GM19455 (cell line): Measurements from ENCODE around the gene PPP4C.
"Not testable (repeated sequence)": the region's sequence is repeated elsewhere in the genome, so short reads cannot be mapped to it uniquely, and the experiment has no call there.

Experiments used
- ATAC-seq: cut with Tn5 transposase; IDR thresholded peaks from one replicate; pipeline ENCODE4 v1.9.1; 2021; ENCODE audit not compliant: unreplicated experiment

Gene PPP4C

GRCh38 chr16:30095166-30096078, 19.6 kb downstream of the PPP4C start:
- no peak for ATAC-seq

DNA sequence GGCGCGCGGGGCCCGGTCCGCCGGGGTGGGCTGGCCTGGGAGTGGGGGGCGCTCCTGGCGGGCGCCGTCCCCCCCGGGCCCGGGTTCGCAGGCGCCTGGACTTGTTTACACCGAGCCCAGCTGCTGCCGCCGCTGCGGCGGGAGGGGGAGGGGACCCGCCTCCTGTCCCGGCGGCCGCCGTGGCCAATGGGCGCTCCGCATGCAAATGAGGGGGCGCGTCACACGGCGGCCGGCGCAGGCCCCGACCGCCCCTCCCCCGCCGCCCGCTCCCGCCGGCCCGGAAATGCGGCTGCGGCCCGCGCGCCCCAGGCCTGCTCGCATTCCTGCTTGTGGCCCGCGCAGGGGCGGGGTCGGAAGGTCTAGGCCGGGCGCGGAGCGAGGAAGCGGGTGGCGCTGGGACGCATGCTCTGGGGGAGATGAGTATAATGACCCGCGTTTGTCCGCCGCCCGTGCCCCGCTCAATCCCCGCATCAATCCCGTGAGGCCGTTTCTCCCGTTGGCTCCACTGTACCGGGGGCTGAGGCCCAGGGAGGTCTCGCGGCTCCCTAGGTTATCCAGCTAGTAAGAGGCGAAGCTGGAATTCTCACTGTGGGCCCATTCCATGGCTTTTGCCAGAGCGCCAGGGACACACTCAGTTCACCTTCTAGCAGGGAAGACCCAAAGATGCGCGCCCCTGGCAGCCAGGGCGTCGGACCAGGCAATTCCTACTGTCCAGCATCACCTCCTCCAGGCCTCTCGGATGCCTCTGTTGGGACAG, 20.5 kb downstream of the PPP4C start, which contains the start of gene YPEL3:
Gene YPEL3 (minus strand): TSS at position 109 of the 757 bp plus-strand sequence. CDS start 731 bp downstream, outside the sequence.
- ATAC-seq = peak; percentile 52

DNA sequence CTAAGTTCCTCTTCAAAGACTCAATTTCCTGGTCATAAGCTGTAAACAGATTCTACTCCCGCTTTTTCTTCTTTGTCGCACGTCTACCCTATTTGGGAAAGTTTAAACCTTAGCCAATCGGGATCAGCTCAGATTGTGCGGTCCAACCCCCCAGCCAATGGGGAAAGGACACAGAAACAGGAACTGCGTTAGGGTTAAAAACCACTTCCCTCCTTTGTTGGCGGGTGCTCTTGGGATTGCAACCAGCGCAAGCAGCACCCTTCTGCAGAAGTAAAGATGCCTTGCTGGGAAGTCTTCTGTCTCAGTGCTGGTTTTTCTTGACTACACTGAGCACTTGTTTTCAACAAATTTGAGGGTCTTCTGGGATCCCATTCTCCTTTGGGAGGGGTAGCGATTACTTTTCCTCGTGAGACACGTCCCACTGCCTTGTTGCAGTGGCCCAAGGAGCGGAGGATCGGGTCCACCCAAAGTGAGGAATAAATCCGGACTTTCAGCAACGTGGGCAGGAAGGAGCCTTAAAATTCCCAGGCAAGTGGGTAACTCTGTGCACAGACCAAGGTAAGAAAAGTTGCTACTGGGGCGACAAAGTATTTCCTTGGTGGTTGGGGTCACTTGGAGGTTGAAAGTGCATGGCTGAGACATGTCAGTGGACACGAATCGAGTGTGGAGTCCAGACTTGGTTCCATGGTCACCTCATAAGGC, 21.2 kb downstream of the PPP4C start:
- no peak for ATAC-seq

DNA sequence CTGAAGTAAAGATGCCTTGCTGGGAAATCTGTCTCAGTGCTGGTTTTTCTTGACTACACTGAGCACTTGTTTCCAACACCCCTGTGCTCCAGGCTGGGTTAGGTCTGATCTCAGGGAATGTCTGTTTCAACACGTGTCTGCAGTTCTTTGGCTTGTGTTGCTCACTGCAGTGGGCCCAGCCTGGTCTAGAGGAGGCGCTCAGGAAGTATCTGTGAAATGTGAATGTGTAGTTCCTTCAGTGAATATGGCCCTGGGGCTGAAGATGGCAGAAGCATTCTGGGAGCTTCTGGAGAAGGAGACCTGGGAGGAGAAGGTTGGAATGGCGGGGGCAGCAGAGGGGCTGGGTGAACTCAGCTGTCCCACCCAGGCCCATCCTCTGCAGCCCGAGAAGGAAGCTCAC, 28.3 kb downstream of the PPP4C start:
- ATAC-seq = no peak

DNA sequence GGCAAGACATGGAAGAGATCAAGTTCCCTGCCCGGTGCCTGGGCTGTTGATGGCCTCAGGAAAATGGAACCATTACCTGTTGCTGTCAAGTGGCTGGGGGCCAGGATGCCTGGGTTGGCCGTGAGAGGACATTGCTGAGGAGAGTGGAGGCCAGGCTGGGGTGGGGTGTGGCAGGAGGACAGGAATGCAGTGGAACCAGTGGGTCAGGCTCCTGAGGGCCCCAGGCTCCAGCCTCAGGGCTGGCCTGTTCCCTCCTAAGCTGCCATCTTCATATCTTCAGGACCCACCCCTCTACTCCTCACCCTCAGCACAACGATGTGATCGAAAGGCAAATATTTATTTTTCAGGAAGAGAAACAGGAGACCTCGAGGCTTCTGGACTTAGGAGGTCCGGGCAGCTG, 28.7 kb downstream of the PPP4C start:
- no peak for ATAC-seq

GRCh38 chr16:30108059-30108850, 32.5 kb downstream of the PPP4C start:
- ATAC-seq = no peak

DNA sequence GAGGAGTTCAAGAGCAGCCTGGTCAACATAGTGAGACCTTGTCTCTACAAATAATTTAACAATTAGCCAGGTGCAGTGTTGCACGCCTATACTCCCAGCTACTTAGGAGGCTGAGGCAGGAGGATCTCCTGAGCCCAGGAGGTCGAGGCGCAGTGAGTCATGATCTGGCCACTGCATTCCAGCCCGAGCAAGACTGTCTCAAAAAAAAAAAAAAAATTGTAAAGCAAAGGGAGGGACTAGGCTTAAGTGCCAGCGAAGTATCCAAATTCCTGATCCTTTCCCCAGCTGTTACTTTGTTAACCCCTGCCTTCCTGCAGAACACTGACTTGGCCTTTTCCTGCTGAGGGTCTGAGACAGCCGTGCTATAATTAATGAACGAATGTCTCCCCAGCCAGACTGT, 34.9 kb downstream of the PPP4C start:
- no peak for ATAC-seq

GRCh38 chr16:30112197-30113030, 36.6 kb downstream of the PPP4C start:
- ATAC-seq = no peak

GRCh38 chr16:30113031-30113710, 37.4 kb downstream of the PPP4C start, which contains the start of gene GDPD3:
Gene GDPD3, minus strand, starts transcription at chr16:30113537. Its CDS starts 59 bp downstream, at chr16:30113478.
- no peak for ATAC-seq

GRCh38 chr16:30113711-30114333, 38.0 kb downstream of the PPP4C start:
- no peak for ATAC-seq

- ATAC-seq = no peak
Observed at GRCh38 chr16:30114411-30114810, 38.6 kb downstream of the PPP4C start.

DNA sequence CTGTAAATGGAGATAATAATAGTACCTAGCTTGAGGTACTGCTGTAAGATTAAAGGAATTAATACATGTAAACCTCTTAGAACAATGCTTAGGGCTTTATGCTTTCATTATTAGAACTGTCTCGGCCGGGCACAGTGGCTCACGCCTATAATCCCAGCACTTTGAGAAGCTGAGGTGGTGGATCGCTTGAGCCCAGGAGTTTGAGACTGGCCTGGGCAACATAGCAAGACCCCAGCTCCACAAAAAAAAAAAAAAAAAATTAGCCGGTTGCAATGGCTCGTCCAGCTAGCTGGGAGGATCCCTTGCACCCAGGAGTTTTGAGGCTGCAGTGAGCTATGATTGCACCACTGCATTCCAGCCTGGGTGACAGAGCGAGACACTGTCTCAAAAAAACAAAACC, 39.0 kb downstream of the PPP4C start:
- ATAC-seq = not testable (repeated sequence)

GRCh38 chr16:30115238-30115637, 39.4 kb downstream of the PPP4C start:
- no peak for ATAC-seq

DNA sequence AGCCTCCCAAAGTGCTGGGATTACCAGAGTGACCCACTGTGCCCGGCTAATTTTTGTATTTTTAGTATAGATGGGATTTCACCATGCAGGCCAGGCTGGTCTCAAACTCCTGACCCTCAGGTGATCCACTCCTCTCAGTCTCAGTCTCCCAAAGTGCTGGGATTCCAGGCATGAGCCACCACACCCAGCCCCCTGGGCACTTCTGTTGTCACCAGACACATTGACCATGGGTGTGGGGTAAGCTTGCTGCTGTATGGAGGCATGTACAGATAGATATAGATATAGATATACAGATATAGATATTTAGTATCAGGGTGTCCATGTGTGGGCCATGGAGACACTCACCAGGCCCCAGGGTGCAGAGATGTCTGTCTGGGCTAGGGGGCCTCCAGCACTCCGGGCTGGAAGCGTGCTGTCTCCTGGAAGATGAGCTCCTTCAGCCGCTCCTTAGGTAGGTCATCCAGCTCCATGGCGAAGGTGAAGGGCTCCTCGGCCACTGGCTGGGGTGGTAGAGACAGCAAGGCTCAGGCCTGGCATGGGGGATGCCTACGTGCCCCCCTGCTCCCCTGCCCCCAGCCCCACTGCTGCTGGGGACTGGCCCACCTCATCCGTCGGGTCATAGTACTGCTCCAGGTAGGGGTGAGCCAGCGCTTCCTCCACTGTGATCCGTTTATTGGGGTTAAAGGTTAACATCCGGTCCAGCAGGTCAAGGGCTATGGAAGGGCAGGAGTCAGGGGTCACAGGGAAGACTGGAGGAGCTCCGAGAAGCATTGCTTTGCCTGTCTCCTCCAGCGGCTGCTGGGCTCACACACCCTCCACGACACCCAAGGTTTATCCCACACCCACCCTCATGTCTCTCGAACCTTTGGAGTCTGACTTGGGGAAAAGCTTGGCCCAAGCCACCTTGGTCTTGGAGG, 40.8 kb downstream of the PPP4C start:
- no peak for ATAC-seq

GRCh38 chr16:30117768-30118167, 42.0 kb downstream of the PPP4C start:
- ATAC-seq = no peak

DNA sequence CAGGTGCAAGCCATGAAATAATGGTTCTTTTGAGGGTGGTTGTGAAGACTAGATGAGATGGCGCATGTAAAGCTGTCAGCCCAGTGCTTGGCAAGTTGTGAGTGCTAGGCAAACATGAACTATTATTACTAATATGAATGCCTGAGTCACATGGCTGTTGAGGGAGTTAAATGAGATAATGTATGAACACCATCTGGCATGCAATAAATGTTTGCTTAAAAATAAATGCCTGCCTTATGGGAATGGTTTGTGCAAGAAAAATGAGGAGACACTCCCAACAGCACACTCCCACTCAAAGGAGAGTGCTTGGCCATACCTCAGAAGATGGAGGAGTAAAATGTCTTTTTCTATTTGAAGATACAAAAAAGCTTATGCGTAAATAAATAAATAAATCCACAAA, 43.6 kb downstream of the PPP4C start:
- no peak for ATAC-seq

- ATAC-seq = no peak
Observed at GRCh38 chr16:30120340-30121105, 44.7 kb downstream of the PPP4C start.
